Activated CD8-positive, alpha-beta memory T cell treated with anti-CD3 and anti-CD28 coated beads for 4 hours (primary cell): ENCODE results near the gene PDGFC.

Experiments used
- DNase-seq, 2 donors: peaks; one replicate each; pipeline ENCODE4 v3.0.0-alpha.2; 2020; ENCODE audit warnings: low read depth in 2 of 2

Gene PDGFC

DNA sequence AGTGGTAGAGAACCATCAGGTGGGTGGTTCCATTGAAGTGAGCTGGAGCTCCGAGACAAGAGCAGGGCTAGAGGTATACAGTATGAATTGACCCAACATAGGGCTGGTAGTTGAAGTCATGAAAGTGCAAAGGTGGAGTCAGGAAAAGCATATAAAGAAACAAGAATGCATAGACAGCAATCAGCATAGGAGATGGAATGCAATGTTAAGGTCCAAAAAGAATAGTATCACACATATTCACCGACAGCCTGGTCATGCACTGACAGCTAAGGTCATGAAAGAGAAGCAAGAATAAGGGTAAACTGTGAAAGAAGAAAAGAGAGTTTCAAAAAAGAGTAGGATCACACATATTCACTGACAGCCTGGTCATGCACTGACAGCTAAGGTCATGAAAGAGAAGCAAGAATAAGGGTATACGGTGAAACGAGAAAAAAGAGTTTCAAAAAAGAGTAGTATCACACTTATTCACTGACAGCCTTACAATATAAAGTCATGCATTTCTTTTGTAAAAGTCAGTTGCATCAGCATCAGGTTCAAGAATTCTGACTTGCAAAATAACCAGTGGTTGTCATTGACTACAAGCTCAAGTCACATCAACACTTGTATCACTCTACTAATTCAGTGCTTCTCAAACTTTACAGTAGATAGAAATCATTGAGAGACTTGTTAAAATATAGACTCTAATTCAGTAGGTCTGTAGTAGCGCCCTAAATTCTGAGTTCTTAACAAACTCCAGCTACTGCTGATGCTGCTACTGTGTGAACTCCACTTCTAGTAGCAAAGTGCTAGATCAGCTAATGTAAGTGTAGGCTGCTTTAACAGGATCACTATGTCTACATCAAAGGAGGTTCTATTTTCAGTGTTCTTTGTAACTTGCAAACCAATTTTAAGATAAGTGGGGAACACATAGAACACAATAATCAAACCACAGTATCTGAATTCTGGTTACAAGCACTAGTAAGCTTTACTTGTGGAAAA is 221.9 kb downstream of the PDGFC start:
- DNase-seq, result no peak

GRCh38 chr4:156746111-156746510 is 225.5 kb downstream of the PDGFC start:
- no peak for DNase-seq

DNA sequence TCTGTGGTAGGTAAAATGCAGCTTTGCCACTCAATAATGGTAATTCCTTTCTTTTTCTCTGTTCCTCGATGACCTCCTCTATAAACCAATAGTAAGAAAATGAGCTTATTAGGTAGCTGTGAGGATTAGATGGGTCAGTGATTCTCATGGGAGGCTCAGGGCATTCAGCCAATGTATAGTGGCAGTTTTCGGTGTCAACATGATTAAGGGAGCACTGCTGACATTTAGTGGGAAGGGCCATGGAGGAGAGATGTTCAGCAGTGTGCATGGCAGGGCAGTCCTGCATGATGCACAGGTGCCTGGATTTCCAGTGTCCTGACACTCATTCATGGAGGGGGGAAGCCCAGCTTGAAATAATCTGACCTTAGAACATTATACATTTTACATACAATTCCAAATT is 232.8 kb downstream of the PDGFC start:
- DNase-seq, result no peak

DNA sequence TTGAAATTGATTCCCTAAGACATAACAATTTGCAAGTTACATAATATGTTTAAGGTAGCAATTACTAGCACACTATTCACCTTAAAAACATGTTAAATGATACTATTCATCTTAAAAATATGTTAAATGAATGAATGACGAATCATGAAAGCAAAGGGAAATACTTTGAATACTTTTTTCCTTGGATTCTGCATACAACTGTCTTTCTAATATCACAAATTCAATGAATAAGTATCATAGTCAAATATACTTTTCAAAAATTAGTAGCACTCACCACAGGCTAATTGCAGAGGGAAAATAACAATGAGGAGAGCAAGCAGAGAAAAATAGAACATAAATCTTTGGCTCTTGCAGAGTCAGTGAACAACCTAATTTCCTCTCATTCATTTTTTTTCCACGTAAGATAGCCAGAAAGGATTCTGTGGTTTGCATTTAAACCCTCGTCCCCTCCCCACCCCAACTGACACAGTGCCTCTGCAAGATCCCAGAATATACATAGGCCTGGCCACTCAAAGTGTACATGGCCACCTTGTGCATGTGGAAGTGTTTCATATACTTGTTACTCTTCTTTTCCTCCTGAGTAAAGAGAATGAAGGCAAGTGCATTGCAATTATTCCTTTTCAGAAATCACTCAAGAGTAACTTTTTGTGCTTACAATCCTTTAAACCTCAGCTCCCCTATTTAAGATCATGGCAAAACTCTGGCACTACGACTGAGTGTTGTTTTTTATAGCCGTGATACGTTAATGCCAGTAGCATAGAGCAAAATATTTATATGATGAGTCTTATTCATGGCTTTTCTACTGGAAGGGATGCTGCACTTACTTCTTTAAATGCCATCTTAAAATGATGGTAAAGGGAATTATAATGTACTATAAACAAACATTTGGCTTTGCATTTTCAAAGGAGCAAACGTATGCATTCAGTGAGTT is 236.4 kb downstream of the PDGFC start:
- DNase-seq, result no peak

DNA sequence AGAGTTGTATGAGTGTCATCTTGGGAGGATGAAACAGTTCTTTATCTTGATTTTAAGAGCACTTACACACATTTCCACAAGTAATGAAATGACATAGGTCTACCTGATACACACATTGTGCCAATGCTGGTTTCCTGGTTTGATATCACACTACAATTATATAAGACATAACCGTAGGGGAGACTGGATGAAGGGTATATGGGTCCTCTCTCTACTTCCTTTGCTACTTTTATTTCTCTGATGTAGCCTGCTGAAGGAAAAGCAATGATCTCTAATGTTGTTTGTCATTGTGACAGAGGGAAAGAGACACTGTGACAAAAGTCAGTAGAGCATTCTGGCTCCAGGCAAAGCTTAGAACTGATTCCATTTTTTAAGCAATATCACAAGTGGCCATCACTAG is 238.0 kb downstream of the PDGFC start:
- no peak for DNase-seq

DNA sequence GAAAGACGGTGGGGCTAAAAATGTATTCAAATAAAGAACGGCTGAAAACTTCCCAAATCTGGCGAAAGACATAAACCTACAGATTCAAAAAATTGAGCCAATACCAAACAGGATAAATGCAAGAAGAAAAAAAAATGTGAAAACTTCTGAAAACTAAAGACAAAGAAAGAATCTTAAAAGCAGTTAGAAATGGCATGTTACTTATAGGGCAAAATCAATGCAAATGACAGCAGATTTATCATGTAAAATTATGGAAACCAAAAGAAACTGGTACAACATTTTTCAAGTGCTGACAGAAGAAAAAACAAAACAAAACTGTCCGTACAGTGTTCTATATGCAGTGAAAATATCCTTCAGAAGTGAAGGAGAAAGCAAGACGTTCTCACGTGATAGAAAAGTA is 239.0 kb downstream of the PDGFC start:
- no peak for DNase-seq

- DNase-seq, result no peak
Observed at GRCh38 chr4:156729416-156729815, 242.2 kb downstream of the PDGFC start.

DNA sequence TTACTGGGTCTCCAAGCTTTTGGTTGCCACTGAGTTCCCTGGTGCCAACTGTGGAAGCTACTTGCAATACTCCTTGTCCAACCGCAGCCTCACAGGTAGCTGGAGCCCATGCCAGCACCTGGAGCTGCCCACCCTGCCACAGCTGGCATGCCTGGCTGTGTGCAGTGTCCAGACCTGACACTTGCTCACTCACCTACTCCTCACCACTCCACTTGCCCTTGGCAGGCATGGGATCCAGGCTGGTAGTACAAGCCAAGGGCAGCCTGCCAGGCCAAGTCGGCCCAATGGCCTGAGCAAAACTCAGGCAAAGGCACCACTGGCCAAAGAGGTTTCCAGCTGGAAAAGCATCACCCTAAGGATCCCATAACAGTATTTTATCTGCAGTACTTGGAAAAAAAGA is 246.3 kb downstream of the PDGFC start:
- no peak for DNase-seq

GRCh38 chr4:156723951-156724668 is 247.5 kb downstream of the PDGFC start:
- DNase-seq, result no peak

DNA sequence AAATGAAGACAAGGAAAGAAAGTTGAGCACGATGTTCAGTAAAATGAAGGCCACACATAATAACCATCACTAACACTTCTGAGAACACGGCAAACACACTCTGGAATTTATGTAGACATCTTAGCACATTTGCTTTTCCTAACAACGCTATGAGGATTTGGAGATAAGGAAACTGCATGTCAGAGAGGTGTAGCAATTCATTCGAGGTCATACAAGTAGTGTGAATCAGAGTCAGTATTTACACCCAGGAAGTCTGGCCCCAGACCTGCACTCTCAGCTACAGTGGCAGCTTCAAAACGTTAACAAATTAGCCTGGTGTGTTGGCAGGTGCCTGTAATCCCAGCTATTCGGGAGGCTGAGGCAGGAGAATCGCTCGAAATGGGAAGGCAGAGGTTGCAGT is 253.4 kb downstream of the PDGFC start:
- no peak for DNase-seq

- no peak for DNase-seq
Observed at GRCh38 chr4:156711193-156711590, 260.4 kb downstream of the PDGFC start.
